IMR-90 (cell line): Measurements from ENCODE around the gene CRYM. TPM values are rescaled to one million over a fixed set of nuclear protein-coding genes. Genes with fewer than 3 reads are reported as not detected.

Source experiments
- ATAC-seq: fragments of 200-7000 bp; cut with Tn5 transposase; 2 replicates; pipeline ENCODE4 v1.9.1; 2020; ENCODE audit warnings: low read depth, mild to moderate bottlenecking, moderate library complexity
- Bru-seq: library from RNA; stranded (reverse); fragments of 400-500 nt; gene quantifications from one replicate; lab custom pipeline; 2021; lab: Mats Ljungman, UMichigan
- BruChase-seq, 2 experiments: library from RNA; stranded (reverse); fragments of 400-500 nt; gene quantifications; one replicate each; lab custom pipeline; 2021; lab: Mats Ljungman, UMichigan
- BruUV-seq: library from RNA; stranded (reverse); fragments of 400-500 nt; replicated peaks from 2 replicates; lab custom pipeline; 2021; lab: Mats Ljungman, UMichigan
- CTCF ChIA-PET: fragments of 300-600 bp; formaldehyde crosslinking; extraction: SDS; loops from one replicate; lab custom pipeline; 2021; ENCODE audit warnings: antibody characterized with exemption; lab: Yijun Ruan, JAX
- POLR2A ChIA-PET: fragments of 300-600 bp; sonication (Branson Sonifier 250); formaldehyde crosslinking; loops from one replicate; lab custom pipeline; 2022; ENCODE audit warnings: antibody characterized with exemption; ENCODE audit not compliant: unreplicated experiment; lab: Charles Lee
- DNase-seq: peaks from one replicate; pipeline ENCODE4 v3.0.0; 2013
- H2AFZ ChIP-seq: replicated peaks from 2 replicates; pipeline ENCODE3; 2013; ENCODE audit warnings: low read length, mild to moderate bottlenecking; ENCODE audit not compliant: poor library complexity
- H2AK5ac ChIP-seq: 2 replicates; pipeline ENCODE4 v1.6.1; 2013; ENCODE audit warnings: low read depth, low read length, inconsistent platforms
- H2AK9ac ChIP-seq: replicated peaks from 2 replicates; pipeline ENCODE3; 2013; ENCODE audit warnings: mild to moderate bottlenecking, low read depth, low read length, moderate library complexity; ENCODE audit not compliant: poor library complexity
- H2BK120ac ChIP-seq: 2 replicates; pipeline ENCODE4 v1.6.1; 2013; ENCODE audit warnings: low read depth, low read length, inconsistent platforms
- H2BK15ac ChIP-seq: 3 replicates; pipeline ENCODE4 v1.6.1; 2013; ENCODE audit warnings: low read depth, low read length, inconsistent platforms
- H2BK20ac ChIP-seq: 2 replicates; pipeline ENCODE4 v1.6.1; 2013; ENCODE audit warnings: low read depth, mild to moderate bottlenecking, inconsistent platforms, low read length, moderate library complexity
- H2BK5ac ChIP-seq: 2 replicates; pipeline ENCODE4 v1.6.1; 2013; ENCODE audit warnings: mild to moderate bottlenecking, low read depth, low read length, inconsistent platforms; ENCODE audit not compliant: poor library complexity, severe bottlenecking
- H3K14ac ChIP-seq: replicated peaks from 2 replicates; pipeline ENCODE4 v1.6.1; 2013; ENCODE audit warnings: low read depth, low read length, inconsistent platforms
- H3K18ac ChIP-seq: 2 replicates; pipeline ENCODE4 v1.6.1; 2013; ENCODE audit warnings: low read depth, low read length, control low read depth
- H3K23ac ChIP-seq: 2 replicates; pipeline ENCODE4 v1.6.1; 2013; ENCODE audit warnings: low read depth, low read length, inconsistent platforms
- H3K27ac ChIP-seq: 2 replicates; pipeline ENCODE4 v1.5.1; 2013; ENCODE audit warnings: mild to moderate bottlenecking, control low read depth, low read length; ENCODE audit not compliant: insufficient read depth
- H3K27me3 ChIP-seq: 2 replicates; pipeline ENCODE4 v1.6.1; 2013; ENCODE audit warnings: low read length; ENCODE audit not compliant: control insufficient read depth, insufficient read depth
- H3K36me3 ChIP-seq: 2 replicates; pipeline ENCODE4 v1.6.1; 2013; ENCODE audit warnings: low read length, mixed read lengths; ENCODE audit not compliant: control insufficient read depth, insufficient read depth
- H3K4ac ChIP-seq: 2 replicates; pipeline ENCODE4 v1.6.1; 2013; ENCODE audit warnings: low read depth, low read length, inconsistent platforms
- H3K4me1 ChIP-seq: 2 replicates; pipeline ENCODE4 v1.6.1; 2013; ENCODE audit warnings: low read length, mixed read lengths; ENCODE audit not compliant: control insufficient read depth, insufficient read depth
- H3K4me2 ChIP-seq: 2 replicates; pipeline ENCODE4 v1.6.1; 2013; ENCODE audit warnings: low read depth, mild to moderate bottlenecking, control low read depth, low read length, moderate library complexity
- H3K4me3 ChIP-seq: 2 replicates; pipeline ENCODE4 v1.5.1; 2013; ENCODE audit warnings: low read depth, mild to moderate bottlenecking, control low read depth, low read length, moderate library complexity; ENCODE audit not compliant: insufficient read depth
- H3K56ac ChIP-seq: 2 replicates; pipeline ENCODE4 v1.6.1; 2013; ENCODE audit warnings: low read length, inconsistent platforms; ENCODE audit not compliant: insufficient read depth; ENCODE audit errors: extremely low read depth
- H3K79me1 ChIP-seq, 2 experiments: 2 replicates each; pipeline ENCODE4 v1.6.1; 2013; ENCODE audit warnings: low read length in 2 of 2, inconsistent platforms in 1 of 2, low read depth in 1 of 2
- H3K9ac ChIP-seq: 2 replicates; pipeline ENCODE4 v1.6.1; 2013; ENCODE audit warnings: low read depth, low read length, control low read depth
- H3K9me1 ChIP-seq: 2 replicates; pipeline ENCODE4 v1.6.1; 2013; ENCODE audit warnings: low read length, inconsistent platforms; ENCODE audit not compliant: insufficient read depth
- H3K9me3 ChIP-seq: 2 replicates; pipeline ENCODE4 v1.6.1; 2013; ENCODE audit warnings: low read length; ENCODE audit not compliant: control insufficient read depth, insufficient read depth
- H4K20me1 ChIP-seq: 2 replicates; pipeline ENCODE4 v1.6.1; 2013; ENCODE audit warnings: low read length, inconsistent platforms; ENCODE audit not compliant: insufficient read depth
- H4K5ac ChIP-seq: 2 replicates; pipeline ENCODE4 v1.6.1; 2013; ENCODE audit warnings: mild to moderate bottlenecking, low read depth, low read length, control low read depth
- H4K8ac ChIP-seq, 2 experiments: 2 replicates each; pipeline ENCODE4 v1.6.1; 2013; ENCODE audit warnings: low read depth in 2 of 2, low read length in 2 of 2, control low read depth in 1 of 2, inconsistent platforms in 1 of 2
- H4K91ac ChIP-seq: 2 replicates; pipeline ENCODE4 v1.6.1; 2013; ENCODE audit warnings: low read depth, low read length, inconsistent platforms; ENCODE audit not compliant: insufficient read depth
- CHD1 ChIP-seq: IDR thresholded peaks from 2 replicates; pipeline ENCODE4 v1.6.1; 2012; ENCODE audit warnings: low read depth, low read length, improper control_type of control experiment
- CTCF ChIP-seq: conservative IDR thresholded peaks from 2 replicates; pipeline ENCODE4 v1.5.1; 2012; ENCODE audit warnings: mild to moderate bottlenecking, low read depth, low read length, improper control_type of control experiment
- FOS ChIP-seq: fragments of 150-350 bp; IDR thresholded peaks from 2 replicates; pipeline ENCODE4 v1.6.1; 2016; ENCODE audit warnings: low read depth, low read length
- MAFK ChIP-seq: IDR thresholded peaks from 2 replicates; pipeline ENCODE4 v1.6.1; 2012; ENCODE audit warnings: low read depth, low read length, improper control_type of control experiment
- MAZ ChIP-seq: IDR thresholded peaks from 2 replicates; pipeline ENCODE4 v1.6.1; 2012; ENCODE audit warnings: low read depth, mild to moderate bottlenecking, low read length, improper control_type of control experiment, moderate library complexity, borderline replicate concordance
- POLR2A ChIP-seq: IDR thresholded peaks from 2 replicates; pipeline ENCODE4 v1.6.1; 2012; ENCODE audit warnings: mild to moderate bottlenecking, low read depth, low read length
- RAD21 ChIP-seq: IDR thresholded peaks from 2 replicates; pipeline ENCODE4 v1.6.1; 2012; ENCODE audit warnings: low read length, improper control_type of control experiment
- RCOR1 ChIP-seq: IDR thresholded peaks from 2 replicates; pipeline ENCODE4 v1.6.1; 2012; ENCODE audit warnings: mild to moderate bottlenecking, low read length, improper control_type of control experiment; ENCODE audit not compliant: insufficient replicate concordance
- SMC3 ChIP-seq: fragments of 150-350 bp; IDR thresholded peaks from 2 replicates; pipeline ENCODE4 v1.6.1; 2016; ENCODE audit warnings: low read depth, mild to moderate bottlenecking, antibody characterized with exemption, low read length, moderate library complexity
- USF2 ChIP-seq: fragments of 150-350 bp; IDR thresholded peaks from 2 replicates; pipeline ENCODE4 v1.6.1; 2017; ENCODE audit warnings: mild to moderate bottlenecking, antibody characterized with exemption, low read length, low read depth
- WGBS, 2 experiments: methylation state at CpG; one replicate each; pipeline versions ENCODE4 v1.1.5 to v1.1.7; 2013; ENCODE audit warnings: missing lambda C conversion rate in 2 of 2; ENCODE audit not compliant: insufficient read length in 1 of 2; ENCODE audit errors: extremely low coverage in 2 of 2; 5-methylcytosine and 5-hydroxymethylcytosine counted together
- dilution Hi-C: fragments of 300-500 bp; cut with HindIII; formaldehyde crosslinking; loops from one replicate; pipeline ENCODE4 v1.14.3; 2018; ENCODE audit warnings: low sequenced_read_pairs; ENCODE audit not compliant: unreplicated experiment
- in situ Hi-C: fragments of 300-500 bp; cut with MboI; formaldehyde crosslinking; loops from 3 replicates; pipeline ENCODE4 v1.14.3; 2019; ENCODE audit warnings: low sequenced_read_pairs, inconsistent platforms, mixed read lengths
- intact Hi-C: fragments of 100-400 bp; cut with micrococcal nuclease; formaldehyde crosslinking; loops from 2 replicates; pipeline ENCODE4 v1.10.0; 2022
- long read RNA-seq: library from polyadenylated mRNA; unstranded; transcript quantifications from one replicate; pipeline ENCODE4 v2.0.0, GENCODE V29; 2021; ENCODE audit not compliant: unreplicated experiment
- polyA plus RNA-seq, 3 experiments: library from polyadenylated mRNA; depleted of rRNA; stranded (reverse); fragments of >200 nt; gene quantifications; 2 replicates each; pipeline ENCODE4 v1.2.3, GENCODE V29; 2012; ENCODE audit warnings: low replicate concordance in 1 of 3
- total RNA-seq: library from RNA; depleted of rRNA; stranded (reverse); fragments of >200 nt; gene quantifications from 2 replicates; pipeline ENCODE4 v1.2.3, GENCODE V29; 2012; rRNA removed

The CRYM gene
- total RNA-seq (not detected in 2 replicates), polyA plus RNA-seq (2012; rRNA removed) (not detected in 2 replicates), Bru-seq, nascent RNA (percentile 27 among the genes with signal in this experiment), BruChase-seq, experiment 1, labeled RNA remaining after a 6-hour chase (percentile 32 among the genes with signal in this experiment), BruChase-seq, experiment 2, labeled RNA remaining after a 2-hour chase (percentile 32 among the genes with signal in this experiment)
- polyA plus RNA-seq (2012; cell fraction: cytosol; rRNA removed) = 0.09 TPM in 1 of 2 replicates, not detected in the other
- 0.13 and 0.14 TPM in 2 replicates for polyA plus RNA-seq (2012; cell fraction: nucleus; rRNA removed; ENCODE audit: low replicate concordance)
- long read RNA-seq, partial matches to known transcripts = 1 of 2 reads
- long read RNA-seq, other reads (novel, unspliced or antisense) = 1 of 2 reads

GRCh38 chr16:21277927-21278706, at the start of gene CRYM:
TSS of gene CRYM (minus strand) at chr16:21278290. CDS start at chr16:21278251, 39 bp downstream.
- intact Hi-C loops = loop anchor here (1.0 kb wide), 2 partner anchors 90 to 428 kb away; no protein-coding TSS in a partner anchor
- Histone ChIP-seq H2BK5ac (no peak within 1 kb of the TSS), H3K4ac (no peak within 1 kb of the TSS), H3K9me1 (no peaks in the 10 kb centered on the region), H3K9me3 (peaks cover 3% of the 10 kb centered on the region; the same call in 1 of the 2 replicates), H3K27me3 (peaks cover 71% of the 10 kb centered on the region), H3K18ac (no peak within 1 kb of the TSS), H2AK9ac (peak within 1 kb of the TSS; percentile 53), H2AK5ac (no peak within 1 kb of the TSS), H3K14ac (no peak within 1 kb of the TSS), H4K8ac (no peak within 1 kb of the TSS), H3K9ac (no peak within 1 kb of the TSS), H3K27ac (no peak within 1 kb of the TSS), H3K36me3 (no peaks in the 10 kb centered on the region), H3K79me1 (no peaks in the 10 kb centered on the region), H3K4me3 (peak within 1 kb of the TSS; percentile 35), H2AFZ (peak within 1 kb of the TSS; percentile 89), H4K20me1 (0 out of 2 replicates have a peak, but pooled peaks cover 3% of the 10 kb centered on the region), H4K91ac (no peak within 1 kb of the TSS), H4K5ac (no peak within 1 kb of the TSS), H2BK120ac (no peak within 1 kb of the TSS), H2BK15ac (no peak within 1 kb of the TSS), H3K4me1 (no peaks in the 10 kb centered on the region), H3K23ac (0 out of 2 replicates have a peak within 1 kb of the TSS, but pooled peaks have one; percentile 8), H3K4me2 (peak within 1 kb of the TSS; percentile 79), H2BK20ac (no peak within 1 kb of the TSS), H3K56ac (no peak within 1 kb of the TSS)
- peak; percentile 97 for ATAC-seq
- dilution Hi-C loops = no loop called here
- TF ChIP-seq MAZ (peak; percentile 65; the same call in 1 of the 2 replicates), POLR2A (no peak), RCOR1 (no peak), SMC3 (peak; percentile 48; the same call in 1 of the 2 replicates), CHD1 (no peak), RAD21 (peak; percentile 55), USF2 (no peak), CTCF (peak; percentile 61), MAFK (no peak), FOS (no peak)
- ChIA-PET POLR2A (no interaction called here), CTCF (interaction anchor here (0.7 to 1.5 kb wide), 4 partner anchors 11 to 89 kb away, joined by 3 to 7 read pairs (median 4); no protein-coding TSS in a partner anchor)
- DNase-seq = no peak
- BruUV-seq = no TSS peak
- 3% methylated on average over 11 of the region's 46 CpGs; no CpG with 5 or more reads in 1 of the 2 experiments for WGBS, 2 experiments
- in situ Hi-C loops = no loop called here
